ENCODE measurements around the gene F5. TPM values are rescaled to one million over a fixed set of nuclear protein-coding genes. Genes with fewer than 3 reads are reported as not detected.

F5 gene
- total RNA-seq, 6 experiments from 2014 or later = 110 to 279 (median 175) TPM

DNA sequence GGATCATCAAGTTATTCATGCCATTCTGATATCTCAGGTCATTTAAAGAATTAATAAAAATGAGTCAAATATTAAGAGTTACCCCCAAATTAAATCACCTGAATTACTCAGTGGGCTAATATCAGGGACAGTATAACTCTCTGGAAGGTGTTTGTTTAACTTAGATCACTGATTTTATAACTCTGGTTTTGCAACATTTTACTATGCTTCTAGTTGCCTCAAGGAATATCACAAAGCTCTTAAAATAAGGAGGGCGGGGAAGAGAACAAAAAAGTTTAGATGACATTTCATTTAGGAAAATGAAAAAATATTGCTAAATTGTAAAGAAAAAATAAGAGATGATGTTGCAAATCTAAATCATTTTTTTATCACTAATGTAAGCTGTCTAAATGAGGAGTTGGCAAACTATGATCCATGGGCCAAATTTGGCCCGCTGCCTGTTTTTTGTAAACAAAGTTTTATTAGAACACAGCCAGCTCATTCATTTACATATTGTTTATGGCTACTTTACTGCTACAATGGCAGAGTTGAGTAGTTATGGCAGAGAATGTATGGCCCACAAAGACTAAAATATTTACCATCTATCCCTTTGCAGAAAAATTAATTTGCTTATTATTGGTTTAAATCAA is 68.6 kb downstream of the F5 start:
- TF ChIP-seq POLR2A (IDR thresholded peaks at IDR 0.05) = no peak
- TF ChIP-seq, protein P1, sequence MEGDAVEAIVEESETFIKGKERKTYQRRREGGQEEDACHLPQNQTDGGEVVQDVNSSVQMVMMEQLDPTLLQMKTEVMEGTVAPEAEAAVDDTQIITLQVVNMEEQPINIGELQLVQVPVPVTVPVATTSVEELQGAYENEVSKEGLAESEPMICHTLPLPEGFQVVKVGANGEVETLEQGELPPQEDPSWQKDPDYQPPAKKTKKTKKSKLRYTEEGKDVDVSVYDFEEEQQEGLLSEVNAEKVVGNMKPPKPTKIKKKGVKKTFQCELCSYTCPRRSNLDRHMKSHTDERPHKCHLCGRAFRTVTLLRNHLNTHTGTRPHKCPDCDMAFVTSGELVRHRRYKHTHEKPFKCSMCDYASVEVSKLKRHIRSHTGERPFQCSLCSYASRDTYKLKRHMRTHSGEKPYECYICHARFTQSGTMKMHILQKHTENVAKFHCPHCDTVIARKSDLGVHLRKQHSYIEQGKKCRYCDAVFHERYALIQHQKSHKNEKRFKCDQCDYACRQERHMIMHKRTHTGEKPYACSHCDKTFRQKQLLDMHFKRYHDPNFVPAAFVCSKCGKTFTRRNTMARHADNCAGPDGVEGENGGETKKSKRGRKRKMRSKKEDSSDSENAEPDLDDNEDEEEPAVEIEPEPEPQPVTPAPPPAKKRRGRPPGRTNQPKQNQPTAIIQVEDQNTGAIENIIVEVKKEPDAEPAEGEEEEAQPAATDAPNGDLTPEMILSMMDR (IDR thresholded peaks at IDR 0.05) = no peak
- Histone ChIP-seq H3K36me3 (peaks cover 0 to 91% (median 47%) of the 10 kb centered on the region in 4 donors), H3K27ac (no peak overlapping the region), H3K27me3 (no peaks in the 10 kb centered on the region), H3K4me3 (no peak overlapping the region), H3K4me1 (no peaks in the 10 kb centered on the region), H3K9me3 (no peaks in the 10 kb centered on the region)
- 70% methylated on average over 1 of the region's 2 CpGs for WGBS (ENCODE audit: insufficient coverage, low coverage, low lambda C conversion rate, missing lambda C conversion rate)
- DNase-seq (no peak), ATAC-seq (no peak)
- intact Hi-C loops (cut with DNase I) = no loop called here

DNA sequence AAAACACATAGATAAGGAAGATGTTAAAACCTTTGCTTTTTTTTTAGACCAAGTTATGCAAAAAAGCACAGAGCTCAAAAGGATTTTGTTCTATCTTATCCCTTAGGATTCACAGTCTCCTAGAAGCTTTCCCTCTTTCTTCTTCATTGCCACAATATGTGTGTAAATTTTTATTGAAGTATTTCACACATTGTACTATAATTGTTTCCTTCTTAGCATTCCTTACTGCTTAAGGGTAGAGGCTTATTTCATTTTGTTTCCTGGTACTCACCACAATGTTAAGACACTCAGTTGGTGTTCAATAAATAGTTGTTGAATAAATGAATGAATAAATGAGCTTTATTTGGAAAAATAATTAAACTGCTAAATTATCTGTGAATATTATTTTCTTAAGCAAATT is 70.6 kb downstream of the F5 start:
- Histone ChIP-seq H3K27ac (no peak overlapping the region), H3K9me3 (no peaks in the 10 kb centered on the region), H3K4me1 (peaks cover 0 to 7% (median 3%) of the 10 kb centered on the region in 4 donors), H3K27me3 (no peaks in the 10 kb centered on the region), H3K4me3 (no peak overlapping the region), H3K36me3 (peaks cover 0 to 75% (median 42%) of the 10 kb centered on the region in 4 donors)
- intact Hi-C loops (cut with DNase I) = no loop called here
- DNase-seq = no peak
- no peak for ATAC-seq
- TF ChIP-seq POLR2A (IDR thresholded peaks at IDR 0.05) = no peak
- TF ChIP-seq, protein P1 (IDR thresholded peaks at IDR 0.05) = no peak

DNA sequence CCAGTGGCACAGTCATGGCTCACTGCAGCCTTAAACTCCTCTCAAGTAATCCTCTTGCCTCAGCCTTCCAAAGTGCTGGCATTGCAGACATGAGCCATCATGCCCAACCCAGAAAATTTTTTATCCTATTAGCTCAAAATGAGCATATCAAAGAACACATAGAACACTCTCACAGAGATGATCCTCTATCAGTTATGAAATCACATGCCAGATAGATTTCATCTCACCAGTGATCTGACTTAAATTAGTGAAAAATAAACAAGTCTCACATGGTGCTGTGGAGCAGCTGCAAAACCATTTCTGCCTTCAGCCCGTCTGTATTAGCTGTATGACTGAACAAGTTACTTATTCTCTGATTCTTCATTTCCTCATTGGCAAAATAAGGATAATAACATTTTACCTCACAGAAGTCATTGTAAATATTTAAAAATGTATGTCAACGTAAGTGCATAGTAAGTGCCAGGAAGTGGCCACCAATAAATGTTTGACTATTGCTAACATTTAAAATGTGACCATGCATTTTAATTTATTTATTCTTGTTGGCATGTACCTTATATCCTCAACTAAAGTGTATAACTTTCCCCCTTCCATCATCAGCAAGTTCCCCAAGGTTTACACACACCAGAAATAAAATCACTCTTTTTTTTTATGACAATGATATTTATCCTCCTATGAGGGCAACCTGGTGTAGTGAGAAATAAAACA is 71.6 kb downstream of the F5 start:
- DNase-seq = no peak
- Histone ChIP-seq H3K27ac (no peak overlapping the region), H3K4me1 (peaks cover 0 to 16% (median 6%) of the 10 kb centered on the region in 4 donors), H3K27me3 (no peaks in the 10 kb centered on the region), H3K36me3 (peaks cover 0 to 65% (median 36%) of the 10 kb centered on the region in 4 donors), H3K4me3 (no peak overlapping the region), H3K9me3 (no peaks in the 10 kb centered on the region)
- intact Hi-C loops (cut with DNase I) = no loop called here
- WGBS (ENCODE audit: insufficient coverage, low coverage, low lambda C conversion rate, missing lambda C conversion rate) = 83% methylated on average over 2 of the region's 2 CpGs
- ATAC-seq = no peak
- no peak for TF ChIP-seq POLR2A (IDR thresholded peaks at IDR 0.05)
- TF ChIP-seq, protein P1 (IDR thresholded peaks at IDR 0.05) = no peak

DNA sequence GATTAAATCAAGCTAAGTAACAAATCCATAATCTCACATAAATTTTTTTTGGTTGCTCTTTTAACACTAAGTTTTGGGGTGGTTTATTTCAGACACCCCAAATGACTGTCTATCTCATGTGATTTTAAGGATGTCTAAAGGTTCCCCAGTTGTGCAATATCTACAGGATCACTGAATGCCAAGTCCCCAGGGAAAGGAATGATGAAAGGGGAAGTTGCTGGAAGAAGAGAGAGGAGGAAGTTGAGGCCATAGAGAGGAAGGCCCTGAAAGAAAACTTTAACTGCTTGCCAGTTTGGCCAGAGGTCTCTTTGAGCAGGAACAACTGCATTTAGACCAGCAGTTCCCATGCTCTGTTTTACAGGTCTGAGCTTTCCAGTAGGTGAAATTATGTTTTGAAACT is 73.1 kb downstream of the F5 start:
- TF ChIP-seq, protein P1 (IDR thresholded peaks at IDR 0.05) = no peak
- TF ChIP-seq POLR2A (IDR thresholded peaks at IDR 0.05) = no peak
- Histone ChIP-seq H3K27ac (no peak overlapping the region), H3K9me3 (no peaks in the 10 kb centered on the region), H3K4me1 (peaks cover 0 to 31% (median 9%) of the 10 kb centered on the region in 4 donors), H3K4me3 (no peak overlapping the region), H3K27me3 (no peaks in the 10 kb centered on the region), H3K36me3 (peaks cover 0 to 50% (median 29%) of the 10 kb centered on the region in 4 donors)
- DNase-seq (no peak), ATAC-seq (no peak)
- intact Hi-C loops (cut with DNase I) = no loop called here
